ENCODE measurements around the gene F5. TPM values are rescaled to one million over a fixed set of nuclear protein-coding genes. Genes with fewer than 3 reads are reported as not detected.

Gene F5
- total and polyA plus RNA-seq, 9 of the 15 experiments (the other 6 are each of a cell fraction or from before 2014, with no cell fraction given) = 0.03 to 0.13 TPM; not detected in 7

DNA sequence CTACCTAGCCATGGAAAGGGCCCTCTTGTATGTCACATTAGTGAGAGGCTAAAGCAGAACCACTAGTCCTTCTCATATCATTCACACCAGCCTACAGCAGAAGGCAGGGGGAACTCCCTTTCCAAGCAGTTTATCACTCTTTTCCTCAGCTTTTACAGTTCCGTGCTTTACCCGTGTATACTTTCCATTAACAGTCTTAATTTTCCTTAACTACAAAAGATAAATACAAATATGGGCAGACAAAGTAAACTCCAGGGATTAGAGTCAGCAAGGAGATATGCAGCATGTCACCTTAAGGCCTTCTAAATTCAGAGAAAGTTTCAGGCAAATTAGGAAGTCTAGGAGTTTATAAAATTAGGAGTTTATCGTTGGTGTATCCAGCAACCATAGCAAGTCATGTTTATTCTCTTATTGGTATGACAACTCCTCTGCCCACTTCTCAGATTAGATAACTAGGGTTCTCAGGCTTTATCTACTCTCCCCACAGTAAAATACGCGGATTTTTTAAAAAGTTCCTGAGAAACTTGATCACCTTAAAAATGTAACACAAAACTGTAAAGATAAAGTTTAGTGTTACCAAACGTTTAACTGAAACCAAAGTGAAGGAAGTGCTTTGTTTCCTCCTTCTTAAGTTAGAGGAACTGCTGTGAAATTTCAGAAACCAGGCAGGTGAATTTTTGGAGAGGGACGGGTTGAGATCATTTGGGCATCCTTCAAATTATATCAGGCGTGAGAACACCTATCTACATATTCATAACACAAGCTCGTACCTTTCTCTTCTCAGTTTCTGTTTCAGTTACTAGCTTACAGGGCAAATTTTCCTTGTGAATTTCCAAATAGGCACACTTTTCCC lies 57.8 kb downstream of the F5 start (continued):
- no peak for TF ChIP-seq SP2 (IDR thresholded peaks at IDR 0.05; ENCODE audit: extremely low read depth, low read depth, low read length, poor library complexity, severe bottlenecking)
- no peak for TF ChIP-seq ZNF253 (CRISPR knock-in tag; conservative IDR thresholded peaks at IDR 0.05)
- no peak for TF ChIP-seq SMARCC2 (IDR thresholded peaks at IDR 0.05; ENCODE audit: low read depth)
- TF ChIP-seq JUN (IDR thresholded peaks at IDR 0.05; ENCODE audit: borderline replicate concordance, low read depth, low read length) = no peak
- no peak for TF ChIP-seq JUN (CRISPR knock-in tag; IDR thresholded peaks at IDR 0.05; ENCODE audit: borderline replicate concordance)
- TF ChIP-seq, protein P1, sequence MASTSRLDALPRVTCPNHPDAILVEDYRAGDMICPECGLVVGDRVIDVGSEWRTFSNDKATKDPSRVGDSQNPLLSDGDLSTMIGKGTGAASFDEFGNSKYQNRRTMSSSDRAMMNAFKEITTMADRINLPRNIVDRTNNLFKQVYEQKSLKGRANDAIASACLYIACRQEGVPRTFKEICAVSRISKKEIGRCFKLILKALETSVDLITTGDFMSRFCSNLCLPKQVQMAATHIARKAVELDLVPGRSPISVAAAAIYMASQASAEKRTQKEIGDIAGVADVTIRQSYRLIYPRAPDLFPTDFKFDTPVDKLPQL (IDR thresholded peaks at IDR 0.05; ENCODE audit: extremely low read depth, insufficient read length) = no peak
- no peak for TF ChIP-seq CEBPB (tag; IDR thresholded peaks at IDR 0.05)
- no peak for TF ChIP-seq ZNF263 (CRISPR knock-in tag; IDR thresholded peaks at IDR 0.05; ENCODE audit: borderline replicate concordance)
- TF ChIP-seq, protein P2, sequence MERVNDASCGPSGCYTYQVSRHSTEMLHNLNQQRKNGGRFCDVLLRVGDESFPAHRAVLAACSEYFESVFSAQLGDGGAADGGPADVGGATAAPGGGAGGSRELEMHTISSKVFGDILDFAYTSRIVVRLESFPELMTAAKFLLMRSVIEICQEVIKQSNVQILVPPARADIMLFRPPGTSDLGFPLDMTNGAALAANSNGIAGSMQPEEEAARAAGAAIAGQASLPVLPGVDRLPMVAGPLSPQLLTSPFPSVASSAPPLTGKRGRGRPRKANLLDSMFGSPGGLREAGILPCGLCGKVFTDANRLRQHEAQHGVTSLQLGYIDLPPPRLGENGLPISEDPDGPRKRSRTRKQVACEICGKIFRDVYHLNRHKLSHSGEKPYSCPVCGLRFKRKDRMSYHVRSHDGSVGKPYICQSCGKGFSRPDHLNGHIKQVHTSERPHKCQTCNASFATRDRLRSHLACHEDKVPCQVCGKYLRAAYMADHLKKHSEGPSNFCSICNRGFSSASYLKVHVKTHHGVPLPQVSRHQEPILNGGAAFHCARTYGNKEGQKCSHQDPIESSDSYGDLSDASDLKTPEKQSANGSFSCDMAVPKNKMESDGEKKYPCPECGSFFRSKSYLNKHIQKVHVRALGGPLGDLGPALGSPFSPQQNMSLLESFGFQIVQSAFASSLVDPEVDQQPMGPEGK (CRISPR knock-in tag; IDR thresholded peaks at IDR 0.05; ENCODE audit: borderline replicate concordance) = no peak
- TF ChIP-seq ARID1B (IDR thresholded peaks at IDR 0.05) = 0 out of 2 replicates have a peak, but pooled peaks have one; percentile 17
- TF ChIP-seq SIN3B (IDR thresholded peaks at IDR 0.05; ENCODE audit: low read depth) = no peak
- TF ChIP-seq, protein P3, sequence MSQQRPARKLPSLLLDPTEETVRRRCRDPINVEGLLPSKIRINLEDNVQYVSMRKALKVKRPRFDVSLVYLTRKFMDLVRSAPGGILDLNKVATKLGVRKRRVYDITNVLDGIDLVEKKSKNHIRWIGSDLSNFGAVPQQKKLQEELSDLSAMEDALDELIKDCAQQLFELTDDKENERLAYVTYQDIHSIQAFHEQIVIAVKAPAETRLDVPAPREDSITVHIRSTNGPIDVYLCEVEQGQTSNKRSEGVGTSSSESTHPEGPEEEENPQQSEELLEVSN (IDR thresholded peaks at IDR 0.05; ENCODE audit: borderline replicate concordance in 1 of 2, extremely low read depth in 1 of 2, insufficient read depth in 1 of 2, insufficient read length in 1 of 2, low read depth in 1 of 2, low read length in 1 of 2, poor library complexity in 1 of 2, severe bottlenecking in 1 of 2) = no peak
- no peak for TF ChIP-seq RCOR1 (IDR thresholded peaks at IDR 0.05; ENCODE audit: borderline replicate concordance in 1 of 2, low read depth in 2 of 2, low read length in 2 of 2)
- peak; percentile 20; the same call in 1 of the 2 replicates for TF ChIP-seq RFX1 (IDR thresholded peaks at IDR 0.05)
- no peak for TF ChIP-seq LCOR (CRISPR knock-in tag; IDR thresholded peaks at IDR 0.05)
- no peak for TF ChIP-seq BCOR (IDR thresholded peaks at IDR 0.05)
- TF ChIP-seq, protein P4, sequence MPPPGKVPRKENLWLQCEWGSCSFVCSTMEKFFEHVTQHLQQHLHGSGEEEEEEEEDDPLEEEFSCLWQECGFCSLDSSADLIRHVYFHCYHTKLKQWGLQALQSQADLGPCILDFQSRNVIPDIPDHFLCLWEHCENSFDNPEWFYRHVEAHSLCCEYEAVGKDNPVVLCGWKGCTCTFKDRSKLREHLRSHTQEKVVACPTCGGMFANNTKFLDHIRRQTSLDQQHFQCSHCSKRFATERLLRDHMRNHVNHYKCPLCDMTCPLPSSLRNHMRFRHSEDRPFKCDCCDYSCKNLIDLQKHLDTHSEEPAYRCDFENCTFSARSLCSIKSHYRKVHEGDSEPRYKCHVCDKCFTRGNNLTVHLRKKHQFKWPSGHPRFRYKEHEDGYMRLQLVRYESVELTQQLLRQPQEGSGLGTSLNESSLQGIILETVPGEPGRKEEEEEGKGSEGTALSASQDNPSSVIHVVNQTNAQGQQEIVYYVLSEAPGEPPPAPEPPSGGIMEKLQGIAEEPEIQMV (tag; conservative IDR thresholded peaks at IDR 0.05; ENCODE audit: low read depth) = no peak
- 0 out of 2 replicates have a peak, but pooled peaks have one; percentile 13 for TF ChIP-seq TEAD4 (IDR thresholded peaks at IDR 0.05; ENCODE audit: low read length)
- TF ChIP-seq TEAD4 (CRISPR knock-in tag; IDR thresholded peaks at IDR 0.05; ENCODE audit: borderline replicate concordance) = no peak
- no peak for TF ChIP-seq SRSF1 (IDR thresholded peaks at IDR 0.05; ENCODE audit: low read depth, low read length)
- TF ChIP-seq HMG20B (CRISPR knock-in tag; IDR thresholded peaks at IDR 0.05) = no peak
